A549 (cell line): ENCODE data around the gene GNAL. TPM values are rescaled to one million over a fixed set of nuclear protein-coding genes. Genes with fewer than 3 reads are reported as not detected.
"Not testable (repeated sequence)": the region's sequence is repeated elsewhere in the genome, so short reads cannot be mapped to it uniquely, and the experiment has no call there.

ENCODE experiments used
- ATAC-seq, 2 experiments: fragments of 200-7000 bp in 1 of 2; fragments of >200 bp in 1 of 2; cut with Nextera tagmentation in 1 of 2; cut with Tn5 transposase in 1 of 2; 3 replicates each; pipeline versions ENCODE4 v1.8.0 to v1.9.1; 2018 to 2020; ENCODE audit warnings: mild to moderate bottlenecking in 1 of 2, moderate library complexity in 1 of 2
- CTCF ChIA-PET: fragments of 300-600 bp; sonication (Branson Sonifier 250); formaldehyde crosslinking; extraction: SDS; loops from one replicate; lab custom pipeline; 2021; ENCODE audit warnings: antibody characterized with exemption, inconsistent platforms; lab: Yijun Ruan, JAX
- POLR2A ChIA-PET: fragments of 350-600 bp; formaldehyde crosslinking; extraction: SDS; loops from one replicate; lab custom pipeline; 2021; ENCODE audit warnings: antibody characterized with exemption, inconsistent platforms; lab: Yijun Ruan, JAX
- DNase-seq, 2 experiments: peaks; one replicate each; pipeline versions ENCODE4 v3.0.0 to v3.0.0-alpha.2; 2011 to 2016; ENCODE audit warnings: low read depth in 1 of 2, low spot score in 1 of 2
- FAIRE-seq: peaks from 2 replicates; lab custom pipeline; 2011; peaks lifted over from hg19 to GRCh38; lab: Jason Lieb, UNC
- H3K27ac ChIP-seq, 2 experiments: fragments of >200 bp; sonication (Bioruptor Twin); formaldehyde crosslinking; 3 replicates each; pipeline ENCODE4 v1.5.1; 2016 to 2017
- H3K4me1 ChIP-seq: fragments of >200 bp; sonication (Bioruptor Twin); formaldehyde crosslinking; 3 replicates; pipeline ENCODE4 v1.6.1; 2016
- H3K4me2 ChIP-seq: fragments of >200 bp; sonication (Bioruptor Twin); formaldehyde crosslinking; 3 replicates; pipeline ENCODE4 v1.6.1; 2016
- H3K4me3 ChIP-seq: fragments of >200 bp; sonication (Bioruptor Twin); formaldehyde crosslinking; 3 replicates; pipeline ENCODE4 v1.5.1; 2016
- H3K9me3 ChIP-seq: fragments of >200 bp; sonication (Bioruptor Twin); formaldehyde crosslinking; 3 replicates; pipeline ENCODE4 v1.6.1; 2016
- CBX8 ChIP-seq: fragments of 200-600 bp; sonication (generic); IDR thresholded peaks from 2 replicates; pipeline ENCODE4 v1.6.1; 2016
- CHD2 ChIP-seq: fragments of 150-350 bp; IDR thresholded peaks from 2 replicates; pipeline ENCODE4 v1.6.1; 2014; ENCODE audit warnings: low read length; ENCODE audit not compliant: partially characterized antibody
- EHMT2 ChIP-seq: fragments of 200-600 bp; sonication (generic); IDR thresholded peaks from 2 replicates; pipeline ENCODE4 v1.6.1; 2016; ENCODE audit warnings: antibody characterized with exemption, low read depth, mild to moderate bottlenecking, moderate library complexity
- EP300 ChIP-seq, 2 experiments: fragments of >200 bp; sonication (Bioruptor Twin); formaldehyde crosslinking; IDR thresholded peaks; 2 replicates in 1 of 2; 3 replicates in 1 of 2; pipeline ENCODE4 v1.6.1; 2016 to 2017
- FOSL2 ChIP-seq, 2 experiments: fragments of 450-650 bp in 1 of 2; fragments of >200 bp in 1 of 2; sonication (Bioruptor Twin) in 1 of 2; formaldehyde crosslinking; IDR thresholded peaks; 2 replicates each; pipeline versions ENCODE4 v1.5.0 to v1.6.1; 2016 to 2020; ENCODE audit warnings: mild to moderate bottlenecking in 1 of 2, moderate library complexity in 1 of 2
- FOXS1 ChIP-seq: fragments of 250-450 bp; sonication (Bioruptor Pico); IDR thresholded peaks from 2 replicates; pipeline ENCODE4 v1.5.0; 2020; ENCODE audit warnings: mild to moderate bottlenecking, moderate library complexity
- HDAC2 ChIP-seq: fragments of 200-600 bp; sonication (generic); IDR thresholded peaks from 2 replicates; pipeline ENCODE4 v1.6.1; 2016
- HOXA7 ChIP-seq: fragments of 250-450 bp; sonication (Bioruptor Pico); IDR thresholded peaks from 2 replicates; pipeline ENCODE4 v1.5.0; 2020; ENCODE audit warnings: mild to moderate bottlenecking, moderate library complexity
- HOXB13 ChIP-seq: fragments of 250-450 bp; sonication (Bioruptor Pico); IDR thresholded peaks from 2 replicates; pipeline ENCODE4 v1.5.0; 2020; ENCODE audit warnings: low read depth, mild to moderate bottlenecking, moderate library complexity
- JUN ChIP-seq, 2 experiments: fragments of >200 bp; sonication (Bioruptor Twin); formaldehyde crosslinking; IDR thresholded peaks; 2 replicates in 1 of 2; 3 replicates in 1 of 2; pipeline ENCODE4 v1.6.1; 2016 to 2017
- JUNB ChIP-seq: fragments of >200 bp; sonication (Bioruptor Twin); formaldehyde crosslinking; IDR thresholded peaks from 2 replicates; pipeline ENCODE4 v1.6.1; 2016
- KDM1A ChIP-seq: fragments of 200-600 bp; sonication (generic); IDR thresholded peaks from 2 replicates; pipeline ENCODE4 v1.6.1; 2016; ENCODE audit warnings: low read depth, mild to moderate bottlenecking
- KDM5A ChIP-seq: fragments of 200-600 bp; sonication (generic); IDR thresholded peaks from 2 replicates; pipeline ENCODE4 v1.6.1; 2016; ENCODE audit warnings: antibody characterized with exemption, mild to moderate bottlenecking
- MAZ ChIP-seq: fragments of 150-350 bp; IDR thresholded peaks from 2 replicates; pipeline ENCODE4 v1.6.1; 2014; ENCODE audit warnings: antibody characterized with exemption, low read depth, low read length, borderline replicate concordance
- NFE2L2 ChIP-seq: fragments of 150-350 bp; conservative IDR thresholded peaks from 2 replicates; pipeline ENCODE4 v1.6.1; 2014; ENCODE audit warnings: low read length
- NPAS2 ChIP-seq: fragments of 250-450 bp; sonication (Bioruptor Pico); IDR thresholded peaks from 2 replicates; pipeline ENCODE4 v1.8.0; 2022; ENCODE audit warnings: mild to moderate bottlenecking, moderate library complexity, borderline replicate concordance
- RCOR1 ChIP-seq: fragments of 150-350 bp; IDR thresholded peaks from 2 replicates; pipeline ENCODE4 v1.6.1; 2014; ENCODE audit warnings: antibody characterized with exemption, low read length, low read depth
- SREBF2 ChIP-seq: fragments of 450-650 bp; IDR thresholded peaks from 2 replicates; pipeline ENCODE4 v1.6.1; 2014; ENCODE audit warnings: mild to moderate bottlenecking, moderate library complexity
- ZC3H11A ChIP-seq: fragments of 450-650 bp; IDR thresholded peaks from 2 replicates; pipeline ENCODE4 v1.6.1; 2014; ENCODE audit warnings: antibody characterized with exemption, mild to moderate bottlenecking
- WGBS: methylation state at CpG from one replicate; pipeline ENCODE4 v1.1.6; 2017; ENCODE audit errors: missing lambda C conversion rate; 5-methylcytosine and 5-hydroxymethylcytosine counted together
- polyA plus RNA-seq, 4 experiments: library from polyadenylated mRNA; depleted of rRNA in 3 of 4; stranded (reverse); fragments of >200 nt; fragmentation: RNase III in 1 of 4; extraction: RNeasy Plus Mini Kit Qiagen cat#74134 plus additional on column Dnase treatment in 1 of 4; gene quantifications; 2 replicates in 3 of 4; 3 replicates in 1 of 4; pipeline ENCODE4 v1.2.3, GENCODE V29; 2011 to 2017
- TF ChIP-seq, protein P1 (sequence below): fragments of 150-350 bp; IDR thresholded peaks from 2 replicates; pipeline ENCODE4 v1.6.1; 2014; ENCODE audit warnings: low read depth, mild to moderate bottlenecking, low read length
- TF ChIP-seq, protein P2 (sequence below): fragments of 450-650 bp; IDR thresholded peaks from 2 replicates; pipeline ENCODE4 v1.6.1; 2014; ENCODE audit warnings: antibody characterized with exemption
- TF ChIP-seq, protein P3 (sequence below): fragments of 250-450 bp; sonication (Bioruptor Pico); IDR thresholded peaks from 2 replicates; pipeline ENCODE4 v1.5.0; 2020; ENCODE audit warnings: low read depth, mild to moderate bottlenecking, moderate library complexity

The GNAL gene
- polyA plus RNA-seq, 2 of the 4 experiments (the other 2 are of a cell fraction), result 5.1 to 12.9 TPM

DNA sequence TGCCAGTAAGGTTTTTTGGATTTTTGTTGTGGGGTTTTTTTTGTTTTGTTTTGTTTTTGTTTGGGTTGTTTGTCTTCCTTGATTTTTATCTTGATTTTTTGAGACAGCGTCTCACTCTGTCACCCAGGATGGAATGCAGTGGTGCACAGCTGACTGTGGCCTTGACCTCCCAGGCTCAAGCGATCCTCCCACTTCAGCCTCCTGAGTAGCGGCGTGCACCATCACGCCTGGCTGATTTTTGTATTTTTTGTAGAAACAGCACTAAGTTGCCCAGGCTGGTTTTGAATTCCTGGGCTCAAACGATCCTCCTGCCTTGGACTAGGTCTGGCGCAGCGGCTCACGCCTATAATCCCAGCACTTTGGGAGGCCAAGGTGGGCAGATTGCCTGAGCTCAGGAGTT lies 202.7 kb downstream of the GNAL start:
- Histone ChIP-seq H3K9me3 (no peaks in the 10 kb centered on the region), H3K4me1 (peaks cover 17% of the 10 kb centered on the region), H3K4me3 (no peak overlapping the region), H3K27ac (no peak overlapping the region), H3K4me2 (no peak overlapping the region)
- ATAC-seq (no peak), DNase-seq (no peak), FAIRE-seq (no peak)
- TF ChIP-seq SREBF2, result no peak
- TF ChIP-seq FOXS1 (CRISPR knock-in tag), result no peak
- TF ChIP-seq HDAC2, result no peak
- TF ChIP-seq, protein P1, sequence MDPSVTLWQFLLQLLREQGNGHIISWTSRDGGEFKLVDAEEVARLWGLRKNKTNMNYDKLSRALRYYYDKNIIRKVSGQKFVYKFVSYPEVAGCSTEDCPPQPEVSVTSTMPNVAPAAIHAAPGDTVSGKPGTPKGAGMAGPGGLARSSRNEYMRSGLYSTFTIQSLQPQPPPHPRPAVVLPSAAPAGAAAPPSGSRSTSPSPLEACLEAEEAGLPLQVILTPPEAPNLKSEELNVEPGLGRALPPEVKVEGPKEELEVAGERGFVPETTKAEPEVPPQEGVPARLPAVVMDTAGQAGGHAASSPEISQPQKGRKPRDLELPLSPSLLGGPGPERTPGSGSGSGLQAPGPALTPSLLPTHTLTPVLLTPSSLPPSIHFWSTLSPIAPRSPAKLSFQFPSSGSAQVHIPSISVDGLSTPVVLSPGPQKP, result no peak
- no peak for TF ChIP-seq FOSL2 (IDR thresholded peaks at IDR 0.05)
- no peak for TF ChIP-seq FOSL2 (CRISPR knock-in tag; IDR thresholded peaks at IDR 0.05)
- CTCF ChIA-PET, result no interaction called here
- POLR2A ChIA-PET, result no interaction called here
- 94% methylated on average over 9 of the region's 9 CpGs for WGBS

GRCh38 chr18:11892438-11892837 lies 203.4 kb downstream of the GNAL start:
- CTCF ChIA-PET, result interaction anchor here (0.6 to 2.2 kb wide), 2 partner anchors 17 to 46 kb away, joined by 3 to 6 read pairs; no protein-coding TSS in a partner anchor
- H3K9me3 ChIP-seq, DNase-seq, POLR2A ChIA-PET, H3K27ac ChIP-seq, ATAC-seq, H3K4me2 ChIP-seq, H3K4me3 ChIP-seq, FAIRE-seq: not testable (repeated sequence)
- peaks cover 10% of the 10 kb centered on the region for H3K4me1 ChIP-seq
- 84% methylated on average over 7 of the region's 7 CpGs for WGBS

- no peaks in the 10 kb centered on the region for H3K9me3 ChIP-seq
- ChIA-PET CTCF (no interaction called here), POLR2A (no interaction called here)
- no peak overlapping the region for H3K4me2 ChIP-seq
- no peak for ATAC-seq
- WGBS, result 42% methylated on average over 1 of the region's 1 CpG
- DNase-seq, result no peak
- H3K4me3 ChIP-seq, result no peak overlapping the region
- FAIRE-seq, result no peak
- no peaks in the 10 kb centered on the region for H3K4me1 ChIP-seq
- H3K27ac ChIP-seq, result no peak overlapping the region
- TF ChIP-seq, protein P2, sequence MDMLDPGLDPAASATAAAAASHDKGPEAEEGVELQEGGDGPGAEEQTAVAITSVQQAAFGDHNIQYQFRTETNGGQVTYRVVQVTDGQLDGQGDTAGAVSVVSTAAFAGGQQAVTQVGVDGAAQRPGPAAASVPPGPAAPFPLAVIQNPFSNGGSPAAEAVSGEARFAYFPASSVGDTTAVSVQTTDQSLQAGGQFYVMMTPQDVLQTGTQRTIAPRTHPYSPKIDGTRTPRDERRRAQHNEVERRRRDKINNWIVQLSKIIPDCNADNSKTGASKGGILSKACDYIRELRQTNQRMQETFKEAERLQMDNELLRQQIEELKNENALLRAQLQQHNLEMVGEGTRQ, result no peak
- no peak for TF ChIP-seq EHMT2
- no peak for TF ChIP-seq SREBF2
- TF ChIP-seq KDM5A, result no peak
- TF ChIP-seq KDM1A, result no peak
- TF ChIP-seq RCOR1, result no peak
- TF ChIP-seq NPAS2 (CRISPR knock-in tag), result no peak
- no peak for TF ChIP-seq CBX8
- no peak for TF ChIP-seq CHD2
- TF ChIP-seq HDAC2, result no peak
- TF ChIP-seq NFE2L2, result no peak
- TF ChIP-seq HOXB13 (CRISPR knock-in tag), result no peak
- TF ChIP-seq ZC3H11A, result no peak
- TF ChIP-seq, all 56 proteins: peak for 0
These were observed 208.7 kb downstream of the GNAL start for GRCh38 chr18:11897781-11898180.

- no peak for DNase-seq
- H3K27ac ChIP-seq, result no peak overlapping the region
- H3K4me3 ChIP-seq, result no peak overlapping the region
- CTCF ChIA-PET, result interaction anchor here (0.8 to 1.3 kb wide), 3 partner anchors 39 to 140 kb away, joined by 3 to 4 read pairs (median 4); no protein-coding TSS in a partner anchor
- WGBS, result 100% methylated on average over 3 of the region's 3 CpGs
- no peaks in the 10 kb centered on the region for H3K4me1 ChIP-seq
- no peaks in the 10 kb centered on the region for H3K9me3 ChIP-seq
- POLR2A ChIA-PET, result no interaction called here
- no peak for ATAC-seq
- TF ChIP-seq HOXA7 (CRISPR knock-in tag) (no peak), JUNB (no peak), NFE2L2 (no peak), MAZ (no peak), HOXB13 (CRISPR knock-in tag) (no peak), JUN (IDR thresholded peaks at IDR 0.05) (no peak), EP300 (IDR thresholded peaks at IDR 0.05) (no peak), RCOR1 (no peak)
- TF ChIP-seq, protein P3, sequence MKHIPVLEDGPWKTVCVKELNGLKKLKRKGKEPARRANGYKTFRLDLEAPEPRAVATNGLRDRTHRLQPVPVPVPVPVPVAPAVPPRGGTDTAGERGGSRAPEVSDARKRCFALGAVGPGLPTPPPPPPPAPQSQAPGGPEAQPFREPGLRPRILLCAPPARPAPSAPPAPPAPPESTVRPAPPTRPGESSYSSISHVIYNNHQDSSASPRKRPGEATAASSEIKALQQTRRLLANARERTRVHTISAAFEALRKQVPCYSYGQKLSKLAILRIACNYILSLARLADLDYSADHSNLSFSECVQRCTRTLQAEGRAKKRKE (CRISPR knock-in tag), result no peak
- H3K4me2 ChIP-seq, result no peak overlapping the region
- FAIRE-seq, result no peak
These were observed 210.0 kb downstream of the GNAL start for GRCh38 chr18:11899063-11899462.
